ENCODE data around the gene WDCP. TPM values are rescaled to one million over a fixed set of nuclear protein-coding genes. Genes with fewer than 3 reads are reported as not detected.
A peak's percentile ranks its signal among the peaks of the same experiment; 100 is the strongest.

WDCP gene
- total RNA-seq, 1 experiment from 2014 or later = 36.9 TPM

GRCh38 chr2:24016376-24016761 is 30.8 kb downstream of the WDCP start:
- WGBS (ENCODE audit: extremely low coverage, insufficient read length, low lambda C conversion rate) = no CpG with 5 or more reads among the region's 9 CpGs
- Histone ChIP-seq H4K20me1 (ENCODE audit: control insufficient read depth, insufficient read depth, insufficient read length) (no peaks in the 10 kb centered on the region), H2BK15ac (ENCODE audit: low read depth, low read length) (no peak overlapping the region), H3K9ac (ENCODE audit: extremely low read depth, insufficient read length, low read length) (no peak overlapping the region), H3K4me2 (ENCODE audit: insufficient read depth, insufficient read length, low read length) (no peak overlapping the region), H3K27ac (ENCODE audit: insufficient read length, low read depth, low read length) (no peak overlapping the region), H2BK5ac (ENCODE audit: insufficient read length, low read length) (no peak overlapping the region), H3K4me1 (ENCODE audit: insufficient read depth, low read length) (no peaks in the 10 kb centered on the region; the same call in 1 of the 2 replicates), H4K91ac (ENCODE audit: insufficient read length, low read depth, low read length) (no peak overlapping the region), H3K23me2 (ENCODE audit: insufficient read length, low read depth, low read length, poor library complexity, severe bottlenecking) (peaks cover 2% of the 10 kb centered on the region), H3K9me3 (ENCODE audit: control insufficient read depth, low read depth, low read length) (no peaks in the 10 kb centered on the region), H4K8ac (replicated peaks; ENCODE audit: insufficient read length, low read depth, low read length) (no peak overlapping the region), H4K5ac (ENCODE audit: insufficient read length, low read depth, low read length) (no peak overlapping the region), H2AK5ac (ENCODE audit: insufficient read length, low read length) (no peak overlapping the region), H3K27me3 (ENCODE audit: insufficient read depth, low read length) (no peaks in the 10 kb centered on the region), H3K79me1 (ENCODE audit: insufficient read depth, low read depth, low read length, poor library complexity, severe bottlenecking) (no peaks in the 10 kb centered on the region), H3K4ac (ENCODE audit: low read depth, low read length) (no peak overlapping the region; the same call in 1 of the 2 replicates), H3T11ph (ENCODE audit: low read length) (no peak overlapping the region), H3K18ac (ENCODE audit: insufficient read length, low read depth, low read length) (no peak overlapping the region), H3K79me2 (ENCODE audit: insufficient read depth, low read length) (no peaks in the 10 kb centered on the region), H2BK20ac (ENCODE audit: low read depth, low read length, poor library complexity, severe bottlenecking) (no peak overlapping the region), H3K23ac (ENCODE audit: insufficient read length, low read depth, low read length) (no peak overlapping the region), H3K56ac (ENCODE audit: insufficient read length, low read depth, low read length) (no peak overlapping the region), H3K14ac (ENCODE audit: insufficient read depth, low read length) (peak overlapping the region; percentile 46; the same call in 1 of the 2 replicates), H2BK120ac (ENCODE audit: low read depth, low read length, poor library complexity, severe bottlenecking) (no peak overlapping the region), H2AFZ (ENCODE audit: low read length) (no peak overlapping the region), H2BK12ac (ENCODE audit: insufficient read length, low read depth, low read length) (no peak overlapping the region)
- no peak overlapping the region for H3K4me3 Mint-ChIP-seq
- no peaks in the 10 kb centered on the region; a peak in 1 of 7 replicates for H3K36me3 Mint-ChIP-seq (ENCODE audit: insufficient read depth in 1 of 3, low read depth in 3 of 3)
- no peak for DNase-seq
- H3K27me3 Mint-ChIP-seq (ENCODE audit: low read depth) = no peaks in the 10 kb centered on the region
- peaks cover 21% of the 10 kb centered on the region in 2 experiments for H3K4me1 Mint-ChIP-seq
- H3K9me3 Mint-ChIP-seq = no peaks in the 10 kb centered on the region
- TF ChIP-seq, protein P1, sequence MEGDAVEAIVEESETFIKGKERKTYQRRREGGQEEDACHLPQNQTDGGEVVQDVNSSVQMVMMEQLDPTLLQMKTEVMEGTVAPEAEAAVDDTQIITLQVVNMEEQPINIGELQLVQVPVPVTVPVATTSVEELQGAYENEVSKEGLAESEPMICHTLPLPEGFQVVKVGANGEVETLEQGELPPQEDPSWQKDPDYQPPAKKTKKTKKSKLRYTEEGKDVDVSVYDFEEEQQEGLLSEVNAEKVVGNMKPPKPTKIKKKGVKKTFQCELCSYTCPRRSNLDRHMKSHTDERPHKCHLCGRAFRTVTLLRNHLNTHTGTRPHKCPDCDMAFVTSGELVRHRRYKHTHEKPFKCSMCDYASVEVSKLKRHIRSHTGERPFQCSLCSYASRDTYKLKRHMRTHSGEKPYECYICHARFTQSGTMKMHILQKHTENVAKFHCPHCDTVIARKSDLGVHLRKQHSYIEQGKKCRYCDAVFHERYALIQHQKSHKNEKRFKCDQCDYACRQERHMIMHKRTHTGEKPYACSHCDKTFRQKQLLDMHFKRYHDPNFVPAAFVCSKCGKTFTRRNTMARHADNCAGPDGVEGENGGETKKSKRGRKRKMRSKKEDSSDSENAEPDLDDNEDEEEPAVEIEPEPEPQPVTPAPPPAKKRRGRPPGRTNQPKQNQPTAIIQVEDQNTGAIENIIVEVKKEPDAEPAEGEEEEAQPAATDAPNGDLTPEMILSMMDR (conservative IDR thresholded peaks at IDR 0.05) = no peak
- H3K27ac Mint-ChIP-seq = peak overlapping the region in 1 of 3 experiments; percentile 87; a peak in 2 of 7 replicates
